Hepatocyte (in vitro differentiated cells): ENCODE data around the gene SLC22A15. TPM values are rescaled to one million over a fixed set of nuclear protein-coding genes. Genes with fewer than 3 reads are reported as not detected.

ENCODE experiments used
- DNase-seq: peaks from one replicate; pipeline ENCODE4 v3.0.0-alpha.2; 2016; ENCODE audit warnings: low spot score
- H2AFZ ChIP-seq: fragments of 200-600 bp; sonication (generic); 2 replicates; pipeline ENCODE4 v1.6.0; 2016; ENCODE audit warnings: antibody characterized with exemption, mild to moderate bottlenecking
- H3K27ac ChIP-seq: fragments of 200-600 bp; sonication (generic); 2 replicates; pipeline ENCODE4 v1.5.1; 2016; ENCODE audit warnings: mild to moderate bottlenecking
- H3K27me3 ChIP-seq: fragments of 200-600 bp; sonication (generic); 2 replicates; pipeline ENCODE4 v1.6.1; 2016
- H3K36me3 ChIP-seq: fragments of 200-600 bp; sonication (generic); replicated peaks from 2 replicates; pipeline ENCODE4 v1.5.1; 2016; ENCODE audit warnings: low read depth; ENCODE audit not compliant: insufficient read depth
- H3K4me1 ChIP-seq: fragments of 200-600 bp; sonication (generic); 2 replicates; pipeline ENCODE4 v1.5.1; 2016; ENCODE audit warnings: mild to moderate bottlenecking, moderate library complexity; ENCODE audit not compliant: insufficient read depth
- H3K4me2 ChIP-seq: fragments of 200-600 bp; sonication (generic); 2 replicates; pipeline ENCODE4 v1.6.0; 2016
- H3K4me3 ChIP-seq: fragments of 200-600 bp; sonication (generic); 2 replicates; pipeline ENCODE4 v1.5.1; 2016; ENCODE audit warnings: mild to moderate bottlenecking
- H3K79me2 ChIP-seq: fragments of 200-600 bp; sonication (generic); 2 replicates; pipeline ENCODE4 v1.6.0; 2017; ENCODE audit warnings: mild to moderate bottlenecking
- H3K9me2 ChIP-seq: fragments of 200-600 bp; sonication (generic); replicated peaks from 2 replicates; pipeline ENCODE4 v1.6.0; 2017; ENCODE audit warnings: mild to moderate bottlenecking; ENCODE audit not compliant: insufficient read depth
- H3K9me3 ChIP-seq: fragments of 200-600 bp; sonication (generic); 2 replicates; pipeline ENCODE4 v1.5.1; 2016; ENCODE audit warnings: low read depth, mild to moderate bottlenecking
- H4K20me1 ChIP-seq: fragments of 200-600 bp; sonication (generic); 2 replicates; pipeline ENCODE4 v1.6.0; 2016; ENCODE audit warnings: mild to moderate bottlenecking; ENCODE audit not compliant: insufficient read depth, poor library complexity, severe bottlenecking
- EZH2 ChIP-seq: fragments of 200-600 bp; sonication (generic); IDR thresholded peaks from 2 replicates; pipeline ENCODE4 v1.6.1; 2016; ENCODE audit warnings: antibody characterized with exemption, mild to moderate bottlenecking, borderline replicate concordance
- EZH2phosphoT487 ChIP-seq: fragments of 200-600 bp; sonication (generic); IDR thresholded peaks from one replicate; pipeline ENCODE4 v1.6.1; 2018; ENCODE audit warnings: antibody characterized with exemption, mild to moderate bottlenecking, low read depth, moderate library complexity; ENCODE audit not compliant: unreplicated experiment, severe bottlenecking
- WGBS: methylation state at CpG from one replicate; pipeline ENCODE4 v1.1.6; 2016; ENCODE audit warnings: low lambda C conversion rate; ENCODE audit errors: missing lambda C conversion rate; 5-methylcytosine and 5-hydroxymethylcytosine counted together
- polyA plus RNA-seq: library from polyadenylated mRNA; unstranded; fragments of >200 nt; fragmentation: Nextera tagmentation; extraction: Ambion mirVana; gene quantifications from 2 replicates; pipeline ENCODE4 v1.2.1, GENCODE V29; 2016
- total RNA-seq: library from RNA; depleted of rRNA; stranded (reverse); fragments of >200 nt; gene quantifications from 2 replicates; pipeline ENCODE4 v1.2.3, GENCODE V29; 2014
- TF ChIP-seq, protein P1 (sequence below): fragments of 200-600 bp; sonication (generic); IDR thresholded peaks from 2 replicates; pipeline ENCODE4 v1.5.1; 2016; ENCODE audit warnings: antibody characterized with exemption, mild to moderate bottlenecking; ENCODE audit not compliant: poor library complexity

Gene SLC22A15
- total and polyA plus RNA-seq, 2 experiments from 2014 or later: 3.4 to 5.4 TPM

DNA sequence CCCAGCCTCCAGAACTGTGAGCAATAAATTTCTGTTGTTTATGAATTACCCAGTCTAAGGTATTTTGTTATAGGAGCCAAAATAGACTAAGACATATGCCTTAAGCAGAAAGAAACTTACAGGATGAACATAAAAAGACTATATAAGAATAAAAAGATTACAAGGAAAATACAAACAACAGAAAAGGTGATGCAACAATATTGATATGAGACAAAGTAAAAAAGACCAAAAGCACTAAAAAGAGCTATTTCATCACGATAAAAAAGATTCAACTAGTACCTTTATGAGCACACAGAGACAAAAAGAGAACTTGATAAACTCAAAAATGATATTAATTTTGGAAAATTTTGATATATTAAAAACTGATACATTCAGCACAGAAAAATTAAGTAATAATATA lies 3.2 kb upstream of the SLC22A15 start:
- Histone ChIP-seq H3K4me3 (no peak overlapping the region), H3K9me3 (no peaks in the 10 kb centered on the region), H3K79me2 (no peaks in the 10 kb centered on the region), H4K20me1 (no peaks in the 10 kb centered on the region), H3K27ac (no peak overlapping the region), H3K4me2 (no peak overlapping the region), H3K9me2 (no peaks in the 10 kb centered on the region), H3K36me3 (no peaks in the 10 kb centered on the region), H3K4me1 (peaks cover 8% of the 10 kb centered on the region), H3K27me3 (no peaks in the 10 kb centered on the region), H2AFZ (no peak overlapping the region)
- DNase-seq: no peak
- TF ChIP-seq EZH2phosphoT487 (no peak), EZH2 (no peak)
- TF ChIP-seq, protein P1, sequence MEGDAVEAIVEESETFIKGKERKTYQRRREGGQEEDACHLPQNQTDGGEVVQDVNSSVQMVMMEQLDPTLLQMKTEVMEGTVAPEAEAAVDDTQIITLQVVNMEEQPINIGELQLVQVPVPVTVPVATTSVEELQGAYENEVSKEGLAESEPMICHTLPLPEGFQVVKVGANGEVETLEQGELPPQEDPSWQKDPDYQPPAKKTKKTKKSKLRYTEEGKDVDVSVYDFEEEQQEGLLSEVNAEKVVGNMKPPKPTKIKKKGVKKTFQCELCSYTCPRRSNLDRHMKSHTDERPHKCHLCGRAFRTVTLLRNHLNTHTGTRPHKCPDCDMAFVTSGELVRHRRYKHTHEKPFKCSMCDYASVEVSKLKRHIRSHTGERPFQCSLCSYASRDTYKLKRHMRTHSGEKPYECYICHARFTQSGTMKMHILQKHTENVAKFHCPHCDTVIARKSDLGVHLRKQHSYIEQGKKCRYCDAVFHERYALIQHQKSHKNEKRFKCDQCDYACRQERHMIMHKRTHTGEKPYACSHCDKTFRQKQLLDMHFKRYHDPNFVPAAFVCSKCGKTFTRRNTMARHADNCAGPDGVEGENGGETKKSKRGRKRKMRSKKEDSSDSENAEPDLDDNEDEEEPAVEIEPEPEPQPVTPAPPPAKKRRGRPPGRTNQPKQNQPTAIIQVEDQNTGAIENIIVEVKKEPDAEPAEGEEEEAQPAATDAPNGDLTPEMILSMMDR: no peak
- WGBS: 95% methylated on average over 1 of the region's 1 CpG

DNA sequence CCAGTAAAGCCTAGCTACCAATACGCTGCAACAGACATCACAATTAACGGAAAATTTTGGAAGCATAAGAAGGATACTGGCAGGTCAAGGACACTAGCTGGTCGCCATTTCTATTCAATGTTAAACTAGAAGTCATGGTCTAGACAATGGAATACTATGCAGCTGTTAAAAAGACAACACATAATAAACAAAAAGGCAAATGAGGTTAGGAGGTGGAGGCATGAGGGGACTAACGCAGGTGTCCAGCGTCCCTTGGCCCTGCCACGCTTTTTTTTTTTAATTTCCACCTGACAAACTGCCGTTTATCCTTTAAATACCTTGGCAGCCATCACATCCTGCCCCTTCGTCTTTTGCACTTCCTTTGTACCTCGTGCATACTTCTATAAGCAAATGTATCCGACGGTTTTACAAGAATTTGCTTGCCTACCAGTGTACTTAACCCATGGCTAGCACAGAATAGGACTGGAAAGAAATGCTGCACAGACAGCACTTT lies 698 bp upstream of the SLC22A15 start:
- H4K20me1 ChIP-seq: no peaks in the 10 kb centered on the region
- H3K4me3 ChIP-seq: peak overlapping the region; percentile 50
- H3K4me2 ChIP-seq: peak overlapping the region; percentile 87
- peak overlapping the region; percentile 81 for H3K27ac ChIP-seq
- no peaks in the 10 kb centered on the region for H3K36me3 ChIP-seq
- 53% methylated on average over 11 of the region's 11 CpGs for WGBS
- peaks cover 10% of the 10 kb centered on the region for H3K4me1 ChIP-seq
- H3K9me2 ChIP-seq: no peaks in the 10 kb centered on the region
- H3K79me2 ChIP-seq: no peaks in the 10 kb centered on the region
- H3K9me3 ChIP-seq: no peaks in the 10 kb centered on the region
- no peak for DNase-seq
- TF ChIP-seq, protein P1: no peak
- TF ChIP-seq EZH2 (no peak), EZH2phosphoT487 (no peak)
- H3K27me3 ChIP-seq: no peaks in the 10 kb centered on the region
- peak overlapping the region; percentile 99 for H2AFZ ChIP-seq

DNA sequence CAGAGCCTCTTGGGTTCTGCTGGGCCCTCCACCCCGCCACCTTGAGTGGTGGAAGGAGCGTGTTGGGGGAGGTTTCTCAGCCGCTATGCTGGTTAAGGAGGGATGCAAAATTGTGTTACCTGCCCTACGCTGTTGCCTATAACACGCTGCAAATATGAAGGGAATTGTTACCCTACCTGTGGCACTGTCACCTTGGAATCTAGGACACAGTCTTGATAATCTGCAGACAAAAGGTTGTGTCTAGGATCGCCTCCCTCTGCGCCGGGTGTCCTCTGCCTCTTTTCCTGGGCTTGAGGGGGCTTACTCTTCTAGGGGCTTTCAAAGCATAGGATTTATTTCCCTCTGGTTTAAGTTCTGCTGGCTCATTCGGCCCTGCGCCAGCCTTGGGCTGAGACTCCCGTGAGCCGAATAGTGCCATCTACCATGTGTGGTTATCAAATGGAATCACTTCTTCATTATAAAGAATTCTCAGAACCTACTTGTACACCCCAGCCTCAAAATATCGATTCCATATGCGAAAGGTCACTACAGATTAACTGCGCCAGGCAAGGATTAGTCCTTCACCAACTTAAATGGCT lies 697 bp downstream of the SLC22A15 start:
- Histone ChIP-seq H3K27me3 (no peaks in the 10 kb centered on the region), H3K9me3 (no peaks in the 10 kb centered on the region), H3K4me1 (peaks cover 10% of the 10 kb centered on the region), H4K20me1 (no peaks in the 10 kb centered on the region), H3K4me3 (peak overlapping the region; percentile 50), H3K79me2 (no peaks in the 10 kb centered on the region), H3K9me2 (no peaks in the 10 kb centered on the region), H3K36me3 (no peaks in the 10 kb centered on the region), H3K27ac (peak overlapping the region; percentile 79), H3K4me2 (peak overlapping the region; percentile 87), H2AFZ (peak overlapping the region; percentile 73)
- peak; percentile 22 for DNase-seq
- TF ChIP-seq EZH2 (no peak), EZH2phosphoT487 (no peak)
- TF ChIP-seq, protein P1: no peak
- WGBS: 49% methylated on average over 15 of the region's 15 CpGs
